CD4-positive, alpha-beta T cell (primary cell): ENCODE measurements around the gene PCP2. TPM values are rescaled to one million over a fixed set of nuclear protein-coding genes. Genes with fewer than 3 reads are reported as not detected.

Experiments
- ATAC-seq: fragments of 200-7000 bp; cut with Tn5 transposase; one replicate; pipeline ENCODE4 v1.10.0; 2022; ENCODE audit warnings: mild to moderate bottlenecking; ENCODE audit not compliant: poor library complexity
- CTCF ChIA-PET: fragments of 350-600 bp; sonication (Branson Sonifier 250); formaldehyde crosslinking; loops from one replicate; lab custom pipeline; 2021; ENCODE audit warnings: antibody characterized with exemption, inconsistent platforms; lab: Charles Lee
- POLR2A ChIA-PET: fragments of 350-600 bp; sonication (Branson Sonifier 250); formaldehyde crosslinking; loops from one replicate; lab custom pipeline; 2021; ENCODE audit warnings: antibody characterized with exemption, inconsistent platforms; lab: Charles Lee
- DNase-seq, 14 experiments: peaks; one replicate each; pipeline ENCODE4 v3.0.0-alpha.2; 2013 to 2020; ENCODE audit warnings: mixed read lengths in 2 of 14
- H3K27ac ChIP-seq, 2 donors: one replicate each; pipeline versions ENCODE4 v1.5.1 to v1.7.0; 2013; ENCODE audit warnings: low read length in 2 of 2, low read depth in 1 of 2, mild to moderate bottlenecking in 1 of 2
- H3K27me3 ChIP-seq, 2 experiments: 1 replicate in 1 of 2; 2 replicates in 1 of 2; pipeline versions ENCODE4 v1.6.1 to v1.7.0; 2013; ENCODE audit warnings: low read length in 2 of 2, control low read depth in 1 of 2, mild to moderate bottlenecking in 1 of 2, moderate library complexity in 1 of 2; ENCODE audit not compliant: insufficient read depth in 2 of 2, control insufficient read depth in 1 of 2
- H3K36me3 ChIP-seq: one replicate; pipeline ENCODE4 v1.6.1; 2013; ENCODE audit warnings: low read length, control low read depth; ENCODE audit not compliant: insufficient read depth
- H3K4me1 ChIP-seq: one replicate; pipeline ENCODE4 v1.6.1; 2013; ENCODE audit warnings: low read length, control low read depth; ENCODE audit not compliant: insufficient read depth
- H3K4me3 ChIP-seq: one replicate; pipeline ENCODE4 v1.5.1; 2013; ENCODE audit warnings: mild to moderate bottlenecking, low read length, moderate library complexity
- H3K9me3 ChIP-seq, 2 experiments: 1 replicate in 1 of 2; 2 replicates in 1 of 2; pipeline versions ENCODE4 v1.6.1 to v1.7.0; 2013; ENCODE audit warnings: low read length in 2 of 2, mild to moderate bottlenecking in 2 of 2, control low read depth in 1 of 2, moderate library complexity in 1 of 2; ENCODE audit not compliant: control insufficient read depth in 1 of 2, insufficient read depth in 1 of 2
- H3K27ac Mint-ChIP-seq: one replicate; pipeline ENCODE4 v1.8.0; 2020; ENCODE audit warnings: mixed read lengths
- H3K27me3 Mint-ChIP-seq: one replicate; pipeline ENCODE4 v1.8.0; 2021; ENCODE audit warnings: mixed read lengths
- H3K36me3 Mint-ChIP-seq: one replicate; pipeline ENCODE4 v1.8.0; 2021; ENCODE audit warnings: low read depth, mixed read lengths
- H3K4me1 Mint-ChIP-seq: one replicate; pipeline ENCODE4 v1.8.0; 2021; ENCODE audit warnings: low read depth, mixed read lengths
- H3K4me3 Mint-ChIP-seq: one replicate; pipeline ENCODE4 v1.8.0; 2020; ENCODE audit warnings: mild to moderate bottlenecking, mixed read lengths
- H3K9me3 Mint-ChIP-seq: one replicate; pipeline ENCODE4 v1.8.0; 2020; ENCODE audit warnings: mixed read lengths
- intact Hi-C, 2 experiments: fragments of 100-400 bp; cut with DNase I in 1 of 2; cut with micrococcal nuclease in 1 of 2; formaldehyde crosslinking; loops; one replicate each; pipeline versions ENCODE4 v1.15.1 to v1.9.0; 2023 to 2025; cut with DNase I, micrococcal nuclease
- total RNA-seq, 174 experiments: library from RNA in 2 of 174; stranded (reverse) in 2 of 174; gene quantifications; one replicate each; pipeline ENCODE4 v1.2.3 and lab custom pipeline; 2021 to 2026
- TF ChIP-seq, protein P1 (sequence below): fragments of 200-600 bp; IDR thresholded peaks from one replicate; pipeline ENCODE4 v1.8.0; 2022; ENCODE audit warnings: antibody characterized with exemption, mild to moderate bottlenecking

Gene PCP2
- total RNA-seq, 2 experiments from 2014 or later, result 1.9 to 2.1 TPM

- H3K27me3 ChIP-seq, result no peaks in the 10 kb centered on the region
- TF ChIP-seq, protein P1, sequence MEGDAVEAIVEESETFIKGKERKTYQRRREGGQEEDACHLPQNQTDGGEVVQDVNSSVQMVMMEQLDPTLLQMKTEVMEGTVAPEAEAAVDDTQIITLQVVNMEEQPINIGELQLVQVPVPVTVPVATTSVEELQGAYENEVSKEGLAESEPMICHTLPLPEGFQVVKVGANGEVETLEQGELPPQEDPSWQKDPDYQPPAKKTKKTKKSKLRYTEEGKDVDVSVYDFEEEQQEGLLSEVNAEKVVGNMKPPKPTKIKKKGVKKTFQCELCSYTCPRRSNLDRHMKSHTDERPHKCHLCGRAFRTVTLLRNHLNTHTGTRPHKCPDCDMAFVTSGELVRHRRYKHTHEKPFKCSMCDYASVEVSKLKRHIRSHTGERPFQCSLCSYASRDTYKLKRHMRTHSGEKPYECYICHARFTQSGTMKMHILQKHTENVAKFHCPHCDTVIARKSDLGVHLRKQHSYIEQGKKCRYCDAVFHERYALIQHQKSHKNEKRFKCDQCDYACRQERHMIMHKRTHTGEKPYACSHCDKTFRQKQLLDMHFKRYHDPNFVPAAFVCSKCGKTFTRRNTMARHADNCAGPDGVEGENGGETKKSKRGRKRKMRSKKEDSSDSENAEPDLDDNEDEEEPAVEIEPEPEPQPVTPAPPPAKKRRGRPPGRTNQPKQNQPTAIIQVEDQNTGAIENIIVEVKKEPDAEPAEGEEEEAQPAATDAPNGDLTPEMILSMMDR, result no peak
- no peak for ATAC-seq
- POLR2A ChIA-PET, result interaction anchor here (0.7 to 1.2 kb wide), 3 partner anchors 23 to 126 kb away, joined by 3 to 6 read pairs (median 3); partner anchors contain the start of genes PCP2 and TRAPPC5
- H3K27ac ChIP-seq, result peak overlapping the region in 1 of 2 donors; percentile 30
- Mint-ChIP-seq H3K27me3 (no peaks in the 10 kb centered on the region), H3K27ac (peak overlapping the region; percentile 72), H3K36me3 (no peaks in the 10 kb centered on the region), H3K4me3 (no peak overlapping the region), H3K4me1 (peaks cover 21% of the 10 kb centered on the region), H3K9me3 (no peaks in the 10 kb centered on the region)
- no peak overlapping the region for H3K4me3 ChIP-seq
- CTCF ChIA-PET, result interaction anchor here (1.3 to 3.8 kb wide), 2 partner anchors 23 kb away, joined by 9 to 16 read pairs; partner anchors contain the start of gene TRAPPC5
- peaks cover 28% of the 10 kb centered on the region for H3K4me1 ChIP-seq
- DNase-seq, result peak in 4 of 14 experiments; percentile 19 to 73 (median 44)
- intact Hi-C loops, result loop anchor here in 1 of 2 experiments (10.0 kb wide), 1 partner anchor 552 kb away; no protein-coding TSS in a partner anchor
- no peaks in the 10 kb centered on the region for H3K36me3 ChIP-seq
- H3K9me3 ChIP-seq, result no peaks in the 10 kb centered on the region
Observed at GRCh38 chr19:7657131-7657751, 23.7 kb upstream of the PCP2 start.

DNA sequence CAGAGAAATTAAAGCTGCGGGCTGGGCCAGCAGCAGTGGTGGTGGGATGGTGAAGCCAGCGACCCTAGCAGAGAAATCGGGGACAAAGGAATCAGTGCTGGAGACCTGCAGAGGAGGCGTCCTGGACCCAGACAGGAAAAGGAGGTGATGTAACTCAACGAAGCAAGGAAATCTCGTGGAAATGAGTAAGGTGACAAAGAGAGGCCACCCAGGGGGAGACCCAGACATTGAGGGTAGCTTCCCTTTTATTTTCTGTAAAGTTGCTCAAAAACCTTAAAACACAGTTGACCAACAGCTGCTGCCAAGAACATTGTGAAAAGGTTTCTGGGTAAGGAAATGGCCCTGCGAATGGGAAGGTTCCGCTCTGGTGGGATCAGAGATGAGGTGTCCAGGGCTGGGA, 22.1 kb upstream of the PCP2 start:
- H3K4me3 Mint-ChIP-seq, result no peak overlapping the region
- H3K27ac ChIP-seq, result no peak overlapping the region
- peaks cover 33% of the 10 kb centered on the region for H3K4me1 ChIP-seq
- intact Hi-C loops, result loop anchor here in 1 of 2 experiments (10.0 kb wide), 1 partner anchor 551 kb away; no protein-coding TSS in a partner anchor
- peaks cover 25% of the 10 kb centered on the region for H3K4me1 Mint-ChIP-seq
- ChIA-PET CTCF (interaction anchor here (1.2 to 3.8 kb wide), 2 partner anchors 25 to 144 kb away, joined by 3 to 16 read pairs; partner anchors contain the start of gene TRAPPC5), POLR2A (no interaction called here)
- H3K27me3 ChIP-seq, result no peaks in the 10 kb centered on the region
- no peak overlapping the region for H3K27ac Mint-ChIP-seq
- H3K9me3 ChIP-seq, result no peaks in the 10 kb centered on the region
- DNase-seq (peak in 2 of 14 experiments; percentile 56 to 67), ATAC-seq (no peak)
- no peaks in the 10 kb centered on the region for H3K9me3 Mint-ChIP-seq
- H3K36me3 Mint-ChIP-seq, result no peaks in the 10 kb centered on the region
- no peaks in the 10 kb centered on the region for H3K27me3 Mint-ChIP-seq
- no peak overlapping the region for H3K4me3 ChIP-seq
- TF ChIP-seq, protein P1, result no peak
- H3K36me3 ChIP-seq, result no peaks in the 10 kb centered on the region

DNA sequence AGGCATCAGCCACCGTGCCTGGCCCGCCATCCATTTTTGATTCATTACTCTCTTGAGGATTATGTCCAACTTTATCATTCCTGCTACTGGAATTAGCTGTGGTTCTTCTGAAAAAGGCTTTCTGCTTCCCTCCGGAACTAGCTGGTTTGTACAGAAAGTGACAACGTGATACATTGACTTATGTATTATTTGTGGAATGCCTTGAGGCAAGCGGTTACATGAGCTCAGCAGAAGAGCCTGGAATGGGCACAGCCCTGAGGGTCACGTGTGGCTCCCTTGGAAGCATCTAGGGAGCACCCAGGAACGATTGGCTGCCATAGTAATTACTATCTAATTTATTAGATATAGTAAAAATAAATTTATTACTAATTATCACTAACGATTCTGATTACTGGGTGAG, 20.9 kb upstream of the PCP2 start:
- no peaks in the 10 kb centered on the region for H3K27me3 Mint-ChIP-seq
- no peak overlapping the region for H3K4me3 Mint-ChIP-seq
- H3K36me3 ChIP-seq, result no peaks in the 10 kb centered on the region
- POLR2A ChIA-PET, result no interaction called here
- H3K4me3 ChIP-seq, result no peak overlapping the region
- intact Hi-C loops, result loop anchor here in 1 of 2 experiments (10.0 kb wide), 1 partner anchor 550 kb away; no protein-coding TSS in a partner anchor
- no peaks in the 10 kb centered on the region for H3K9me3 Mint-ChIP-seq
- CTCF ChIA-PET, result interaction anchor here (1.2 to 3.8 kb wide), 3 partner anchors 26 to 145 kb away, joined by 3 to 16 read pairs (median 3); partner anchors contain the start of gene TRAPPC5
- H3K4me1 Mint-ChIP-seq, result peaks cover 25% of the 10 kb centered on the region
- no peak for DNase-seq
- peaks cover 33% of the 10 kb centered on the region for H3K4me1 ChIP-seq
- no peak for ATAC-seq
- no peaks in the 10 kb centered on the region for H3K9me3 ChIP-seq
- H3K27ac ChIP-seq, result no peak overlapping the region
- TF ChIP-seq, protein P1, result no peak
- H3K27me3 ChIP-seq, result no peaks in the 10 kb centered on the region
- no peak overlapping the region for H3K27ac Mint-ChIP-seq
- no peaks in the 10 kb centered on the region for H3K36me3 Mint-ChIP-seq
